Right renal pelvis (tissue), 4 donors: ENCODE results near the gene RNF151. TPM values are rescaled to one million over a fixed set of nuclear protein-coding genes. Genes with fewer than 3 reads are reported as not detected.

Source experiments
- DNase-seq, 4 donors: peaks; one replicate each; pipeline ENCODE4 v3.0.0-alpha.2; 2013; ENCODE audit warnings: low read depth in 4 of 4, low spot score in 3 of 4, missing footprints in 1 of 4
- polyA plus RNA-seq, 4 donors: library from polyadenylated mRNA; unstranded; fragments of 120-200 nt; gene quantifications; one replicate each; pipeline ENCODE4 v1.2.1, GENCODE V29; 2013; ENCODE audit not compliant: insufficient read length in 4 of 4

The RNF151 gene
- polyA plus RNA-seq, 4 donors: not detected

DNA sequence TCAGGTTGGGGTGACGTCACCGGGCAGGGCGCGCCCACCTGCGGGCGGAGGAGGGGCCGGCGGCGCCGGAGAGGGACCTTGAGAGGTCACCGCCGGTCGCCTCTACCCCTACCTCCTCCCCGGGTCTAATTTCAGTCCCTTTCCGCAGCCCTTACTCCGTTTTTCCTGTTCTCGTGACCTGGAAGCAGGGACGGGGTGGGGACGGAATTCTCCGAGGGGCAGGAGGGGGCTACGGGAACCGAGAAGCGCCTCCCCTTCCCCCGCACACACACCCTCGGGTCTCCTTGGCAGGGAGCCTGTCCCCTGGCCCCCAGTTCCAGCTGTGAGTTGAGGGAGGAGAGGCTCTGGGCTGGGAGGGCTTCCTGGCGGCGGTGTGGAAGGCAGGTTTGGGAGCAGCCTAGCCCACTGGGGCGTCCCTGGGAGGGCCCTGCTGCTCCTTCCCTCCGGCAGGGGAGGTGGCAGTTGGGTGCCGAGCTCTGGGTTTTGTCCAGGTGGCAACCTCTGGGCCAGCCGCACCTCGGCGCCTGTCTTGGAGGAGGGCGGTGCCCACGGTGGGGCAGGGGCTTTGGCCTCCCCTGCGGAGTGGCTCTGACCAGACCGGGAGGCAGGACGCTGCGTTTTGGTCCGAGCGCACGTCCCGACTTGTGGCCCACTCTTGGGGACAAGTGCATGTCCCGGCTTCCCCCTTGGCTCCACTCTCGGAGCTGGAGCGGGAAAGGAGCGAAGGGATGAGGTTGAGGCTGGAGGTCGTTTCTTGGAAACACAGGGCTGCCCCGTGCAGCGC lies 23.9 kb downstream of the RNF151 start:
- DNase-seq: no peak

DNA sequence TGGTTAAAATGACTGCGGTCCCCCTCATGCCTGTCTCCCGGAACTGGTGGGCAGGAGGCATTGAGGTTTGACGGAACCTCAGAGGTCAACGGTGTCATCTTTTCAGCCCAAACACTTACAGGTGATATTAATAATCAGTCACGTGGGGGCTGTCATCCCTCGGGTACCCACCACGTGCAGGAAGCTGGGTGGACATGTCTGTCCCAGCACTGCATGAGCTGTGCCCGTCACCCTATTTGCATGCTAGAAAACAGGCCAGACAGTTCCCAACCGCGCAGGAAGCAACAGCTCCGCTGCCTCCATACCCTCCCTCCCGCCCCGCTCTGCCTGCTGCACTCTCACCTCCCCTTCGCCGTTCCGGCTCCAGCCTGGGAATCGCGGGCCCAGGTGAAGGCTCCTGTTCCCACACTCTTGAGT lies 24.5 kb downstream of the RNF151 start:
- no peak for DNase-seq

DNA sequence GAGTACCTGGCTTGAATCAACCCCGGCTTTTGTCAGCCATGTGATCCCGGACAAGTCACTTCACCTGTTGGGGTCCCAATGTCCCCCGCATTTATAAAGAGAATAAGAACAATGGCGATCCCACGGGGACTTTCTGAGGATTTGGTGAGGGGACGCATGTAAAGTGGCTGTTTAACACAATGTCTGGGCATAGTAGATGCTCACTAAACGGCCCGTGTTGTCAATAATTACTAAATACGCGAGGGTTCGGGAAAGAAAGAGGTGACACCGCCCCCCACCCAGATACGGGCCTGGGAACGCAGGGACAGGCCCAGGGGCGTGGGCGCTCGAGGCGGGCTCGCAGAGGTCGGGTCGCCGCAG lies 24.9 kb downstream of the RNF151 start:
- DNase-seq: no peak

DNA sequence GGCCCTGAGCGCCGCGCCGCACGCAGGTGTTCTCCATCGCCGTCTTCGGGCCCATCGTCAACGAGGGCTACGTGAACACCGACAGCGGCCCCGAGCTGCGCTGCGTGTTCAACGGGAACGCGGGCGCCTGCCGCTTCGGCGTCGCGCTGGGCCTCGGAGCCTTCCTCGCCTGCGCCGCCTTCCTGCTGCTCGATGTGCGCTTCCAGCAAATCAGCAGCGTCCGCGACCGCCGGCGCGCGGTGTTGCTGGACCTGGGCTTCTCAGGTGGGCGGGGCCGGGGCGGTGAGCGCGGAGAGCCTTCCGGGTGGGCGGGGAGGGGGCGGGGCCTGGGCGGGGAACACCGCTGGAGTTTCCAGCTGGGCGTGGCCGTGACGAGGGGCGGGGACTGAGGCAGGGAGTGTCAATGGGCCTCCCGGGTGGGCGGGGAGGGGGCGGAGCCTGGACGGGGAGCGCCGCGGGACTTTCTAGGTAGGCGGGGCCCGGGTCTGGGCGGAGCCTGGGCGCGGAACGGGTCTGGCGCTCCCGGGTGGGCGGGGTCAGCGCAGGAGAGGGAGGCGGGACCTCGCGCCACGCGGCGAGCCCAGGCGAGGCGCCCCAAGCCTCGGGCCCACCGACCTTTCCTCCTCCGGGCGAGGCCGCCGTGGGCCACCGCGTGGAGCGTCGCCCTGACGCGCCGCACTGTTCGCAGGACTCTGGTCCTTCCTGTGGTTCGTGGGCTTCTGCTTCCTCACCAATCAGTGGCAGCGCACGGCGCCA lies 25.5 kb downstream of the RNF151 start:
- peak; percentile 75 to 81 (median 79) for DNase-seq

DNA sequence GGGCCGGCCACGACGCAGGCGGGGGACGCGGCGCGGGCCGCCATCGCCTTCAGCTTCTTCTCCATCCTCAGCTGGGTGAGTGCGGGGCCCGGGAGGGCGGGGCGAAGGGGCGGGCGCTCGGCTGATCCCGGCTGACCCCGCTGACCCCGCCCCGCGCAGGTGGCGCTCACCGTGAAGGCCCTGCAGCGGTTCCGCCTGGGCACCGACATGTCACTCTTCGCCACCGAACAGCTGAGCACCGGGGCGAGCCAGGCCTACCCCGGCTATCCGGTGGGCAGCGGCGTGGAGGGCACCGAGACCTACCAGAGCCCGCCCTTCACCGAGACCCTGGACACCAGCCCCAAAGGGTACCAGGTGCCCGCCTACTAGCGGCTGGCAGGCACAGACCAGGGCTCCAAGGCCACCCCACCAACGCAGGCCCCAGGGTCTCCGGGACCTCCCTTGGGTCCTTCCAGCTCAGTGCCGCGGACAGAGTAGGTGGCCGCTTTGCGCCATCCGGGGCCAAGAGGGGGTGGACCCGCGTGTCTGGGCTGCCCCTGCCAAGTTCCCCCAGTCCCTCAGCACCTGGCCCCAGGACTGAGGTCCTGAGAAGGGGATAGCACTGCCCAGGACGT lies 26.2 kb downstream of the RNF151 start:
- no peak for DNase-seq

DNA sequence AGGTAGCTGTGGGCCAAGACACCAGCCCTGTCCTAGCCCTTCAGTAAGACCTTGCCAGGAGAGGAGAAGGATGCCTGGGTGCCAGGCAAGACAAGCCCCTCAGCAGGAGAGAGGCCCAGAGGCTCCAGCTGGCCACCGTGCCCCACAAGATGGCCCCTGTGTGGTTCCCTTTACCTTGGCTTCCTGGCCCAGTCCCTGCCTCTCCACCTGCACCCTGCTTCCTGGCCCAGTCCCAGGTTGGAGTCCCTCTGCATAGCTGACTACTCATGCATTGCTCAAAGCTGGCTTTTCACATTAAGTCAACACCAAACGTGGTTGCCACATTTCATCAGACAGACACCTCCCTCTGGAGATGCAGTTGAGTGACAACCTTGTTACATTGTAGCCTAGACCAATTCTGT lies 27.1 kb downstream of the RNF151 start:
- DNase-seq: no peak

DNA sequence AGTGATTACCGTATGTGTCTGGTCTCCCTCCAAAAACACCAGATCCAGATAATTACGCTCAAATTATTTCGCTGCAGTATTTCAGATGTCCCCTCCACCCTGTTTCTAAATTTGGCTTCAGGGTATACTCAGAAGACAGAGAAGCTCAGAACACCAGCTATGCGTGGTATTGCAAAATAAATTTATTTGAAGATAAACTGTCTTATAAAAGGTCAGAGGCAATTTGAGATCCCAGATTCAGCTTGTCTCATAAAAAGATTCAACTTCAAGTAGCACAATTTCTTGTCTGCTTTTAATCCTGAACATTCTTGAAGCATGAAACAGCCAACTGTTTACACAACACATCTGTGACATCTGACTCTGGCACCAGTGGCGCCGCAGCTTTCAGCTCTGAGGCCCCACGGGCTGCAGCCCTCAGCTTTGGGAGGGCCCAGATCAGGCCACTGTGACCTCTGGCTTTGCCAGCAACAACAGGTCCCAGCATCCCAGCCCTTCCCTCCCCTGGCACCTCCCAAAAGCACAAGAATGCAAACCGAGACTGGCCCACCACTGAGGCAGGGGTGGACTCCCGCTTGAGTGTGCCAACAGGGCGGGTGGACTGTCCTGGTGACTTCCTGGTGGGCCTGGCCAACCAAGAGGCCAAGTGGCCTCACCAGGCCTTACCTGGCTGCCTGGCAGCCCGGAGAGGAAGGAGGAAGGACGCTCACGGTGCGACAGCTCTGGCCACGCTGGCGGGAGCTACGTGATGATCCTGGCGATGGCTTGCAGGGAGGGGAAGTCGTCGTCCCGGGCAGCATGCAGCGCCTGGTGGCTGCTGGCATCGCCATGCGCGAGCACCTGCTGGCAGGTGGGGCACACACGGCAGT lies 31.1 kb downstream of the RNF151 start:
- no peak for DNase-seq

DNA sequence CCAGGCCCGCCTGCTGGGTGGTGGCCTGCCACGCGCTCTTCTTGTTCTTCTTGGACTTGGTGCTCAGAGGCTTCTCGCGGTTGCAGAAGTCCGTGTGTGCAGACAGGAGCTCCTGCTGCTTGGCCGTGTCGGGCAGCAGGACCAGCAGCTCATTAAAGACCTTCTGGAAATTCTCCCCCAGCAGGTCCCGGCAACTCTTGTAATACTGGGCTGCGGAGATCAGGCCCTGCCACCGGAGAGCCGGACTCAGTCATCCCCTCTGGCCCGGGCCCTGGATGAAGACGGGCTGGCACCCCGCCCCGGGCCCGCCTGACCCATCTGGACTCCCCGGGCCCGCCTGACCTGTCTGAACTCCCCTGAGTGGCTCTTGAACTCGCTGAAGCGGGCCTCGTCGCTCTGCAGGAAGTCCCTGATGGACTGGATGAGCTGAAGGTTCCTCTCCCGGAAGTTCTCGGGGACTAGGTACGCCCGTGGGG lies 31.7 kb downstream of the RNF151 start:
- DNase-seq: no peak

DNA sequence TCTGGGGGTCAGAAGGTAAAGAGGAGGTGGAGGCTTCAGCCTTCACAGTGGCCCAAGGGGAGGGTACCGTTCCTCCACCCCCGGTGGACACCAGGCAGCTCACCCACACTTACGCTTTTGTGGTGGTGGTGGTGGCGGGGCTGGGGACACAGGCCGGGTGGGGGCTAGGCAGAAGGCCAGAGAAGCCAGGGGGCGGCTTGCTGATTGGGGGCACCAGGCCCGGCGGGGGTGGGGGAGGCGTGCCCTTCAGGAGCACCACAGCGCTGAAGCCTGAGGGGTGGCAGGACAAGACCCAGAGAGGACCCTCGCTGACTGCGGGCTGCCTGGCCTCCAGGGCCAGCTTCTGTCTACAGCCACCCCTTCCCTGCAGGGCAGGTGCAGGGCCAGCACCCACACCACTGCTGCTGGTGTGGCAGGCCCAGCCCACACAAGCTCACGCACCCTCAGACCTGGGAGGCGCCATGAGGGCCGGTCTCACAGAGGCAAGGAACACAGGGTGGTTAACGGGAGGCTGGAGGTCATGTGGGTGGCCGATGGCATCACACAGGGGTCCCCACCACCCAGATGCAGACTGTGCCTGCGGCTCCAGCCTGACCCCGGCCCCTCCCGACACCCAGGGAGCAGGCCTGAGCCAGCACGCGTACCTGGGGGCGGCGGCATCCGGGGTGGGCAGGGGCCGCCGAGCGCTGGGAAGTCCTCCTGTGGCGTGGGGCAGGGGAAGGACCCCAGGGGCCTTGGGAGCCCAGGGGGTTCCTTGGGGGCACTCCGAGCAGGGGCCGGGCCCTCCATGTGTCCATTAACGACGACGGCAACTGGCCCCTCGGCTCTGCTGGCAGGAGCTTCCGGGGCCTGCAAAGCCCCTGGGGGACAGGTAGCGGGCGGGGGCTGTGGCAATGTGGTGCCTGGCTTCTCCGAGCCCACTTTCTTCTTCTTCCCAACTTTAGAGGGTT lies 32.5 kb downstream of the RNF151 start:
- DNase-seq: no peak

DNA sequence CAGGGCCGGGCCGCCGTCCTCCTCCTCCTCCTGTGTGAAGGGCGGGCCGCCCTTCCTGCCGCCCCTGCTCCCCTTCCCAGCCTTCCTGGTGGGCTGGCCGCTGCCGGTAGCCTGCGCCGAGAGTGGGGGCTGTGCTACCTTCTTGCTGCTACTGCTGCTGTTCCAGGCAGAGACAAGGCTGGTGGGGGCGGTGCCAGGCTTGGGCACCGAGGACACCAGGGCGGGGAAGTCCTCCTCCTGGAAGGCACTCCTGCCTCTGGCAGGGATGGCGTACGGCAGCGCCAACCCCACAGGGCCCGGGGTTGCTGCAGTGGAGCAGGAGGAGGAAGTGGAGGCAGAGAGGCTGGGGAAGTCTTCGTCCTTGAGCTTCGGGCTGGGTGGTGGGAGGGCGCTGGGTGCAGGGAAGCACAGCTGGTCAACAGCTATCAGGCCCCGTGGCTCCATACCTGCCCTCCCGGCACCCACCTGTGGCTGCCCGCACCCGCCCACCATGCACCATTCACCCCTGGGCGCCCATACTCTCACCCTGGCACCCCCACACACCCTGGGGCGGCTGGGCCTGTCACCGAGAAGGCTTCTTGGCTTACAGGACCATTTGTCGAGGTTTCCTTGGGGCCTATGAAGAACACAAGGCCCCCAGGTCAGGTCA lies 33.3 kb downstream of the RNF151 start:
- DNase-seq: no peak

DNA sequence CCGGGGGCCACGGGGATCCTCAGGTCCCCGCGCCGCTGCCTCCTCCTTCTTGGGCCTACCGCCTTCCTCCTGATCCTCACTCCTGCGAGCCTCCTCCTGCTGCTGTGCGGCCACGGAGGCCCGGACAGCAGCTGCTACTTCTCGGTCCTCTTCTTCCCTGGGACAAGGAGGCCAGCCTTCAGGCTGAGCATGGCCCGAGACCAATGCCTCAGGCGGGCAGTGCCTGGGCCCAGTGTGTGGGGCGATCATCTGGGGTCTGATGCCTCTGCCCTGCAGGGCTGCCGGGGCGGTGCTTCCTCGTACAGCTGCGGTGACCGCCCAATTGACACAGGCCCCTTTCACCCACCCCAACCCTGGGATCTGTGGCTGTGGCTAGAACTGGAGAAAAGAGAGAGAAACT lies 34.4 kb downstream of the RNF151 start:
- no peak for DNase-seq

DNA sequence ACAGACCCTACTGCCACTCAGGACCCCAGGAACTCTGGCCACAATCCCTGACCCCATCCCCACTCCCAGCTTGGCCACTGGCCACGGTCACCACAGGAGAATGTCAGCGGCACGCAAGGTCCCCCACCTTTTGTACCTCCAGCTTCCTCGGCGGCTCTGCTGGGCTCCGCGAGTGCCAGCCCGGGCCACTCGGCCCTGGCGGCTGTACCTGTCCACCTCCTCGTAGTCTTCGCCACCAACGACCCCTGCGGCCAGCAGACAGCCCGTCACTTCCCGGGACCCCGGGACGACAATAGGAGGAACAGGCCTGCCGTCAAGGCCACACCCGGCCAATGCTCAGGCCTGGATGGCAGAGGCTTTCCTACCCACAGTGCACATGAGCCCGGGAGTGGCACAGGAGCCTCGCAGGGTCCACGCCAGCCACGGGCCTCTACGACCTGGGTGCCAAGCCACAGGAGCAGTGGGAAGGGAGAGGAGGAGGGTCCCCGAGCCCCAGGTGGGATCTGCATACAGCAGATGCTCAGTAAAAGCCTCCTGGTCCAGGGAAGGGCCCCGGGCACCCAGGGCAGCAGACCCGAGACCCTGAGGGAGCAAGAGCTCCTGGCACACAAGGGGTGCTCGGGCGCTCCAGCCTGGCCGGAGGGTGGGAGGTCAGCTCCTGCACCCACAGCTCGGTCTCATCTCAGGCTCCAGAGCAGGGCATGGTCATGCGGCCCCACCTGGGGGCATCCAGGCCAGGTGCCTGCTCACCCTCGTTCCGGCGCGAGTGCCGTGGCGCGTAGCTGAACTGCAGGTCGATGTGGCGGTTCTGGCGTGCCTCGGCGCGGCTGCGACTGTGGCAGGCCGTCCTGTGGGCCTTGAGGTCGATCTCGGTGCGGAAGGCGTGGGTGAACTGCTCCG lies 35.0 kb downstream of the RNF151 start:
- no peak for DNase-seq

DNA sequence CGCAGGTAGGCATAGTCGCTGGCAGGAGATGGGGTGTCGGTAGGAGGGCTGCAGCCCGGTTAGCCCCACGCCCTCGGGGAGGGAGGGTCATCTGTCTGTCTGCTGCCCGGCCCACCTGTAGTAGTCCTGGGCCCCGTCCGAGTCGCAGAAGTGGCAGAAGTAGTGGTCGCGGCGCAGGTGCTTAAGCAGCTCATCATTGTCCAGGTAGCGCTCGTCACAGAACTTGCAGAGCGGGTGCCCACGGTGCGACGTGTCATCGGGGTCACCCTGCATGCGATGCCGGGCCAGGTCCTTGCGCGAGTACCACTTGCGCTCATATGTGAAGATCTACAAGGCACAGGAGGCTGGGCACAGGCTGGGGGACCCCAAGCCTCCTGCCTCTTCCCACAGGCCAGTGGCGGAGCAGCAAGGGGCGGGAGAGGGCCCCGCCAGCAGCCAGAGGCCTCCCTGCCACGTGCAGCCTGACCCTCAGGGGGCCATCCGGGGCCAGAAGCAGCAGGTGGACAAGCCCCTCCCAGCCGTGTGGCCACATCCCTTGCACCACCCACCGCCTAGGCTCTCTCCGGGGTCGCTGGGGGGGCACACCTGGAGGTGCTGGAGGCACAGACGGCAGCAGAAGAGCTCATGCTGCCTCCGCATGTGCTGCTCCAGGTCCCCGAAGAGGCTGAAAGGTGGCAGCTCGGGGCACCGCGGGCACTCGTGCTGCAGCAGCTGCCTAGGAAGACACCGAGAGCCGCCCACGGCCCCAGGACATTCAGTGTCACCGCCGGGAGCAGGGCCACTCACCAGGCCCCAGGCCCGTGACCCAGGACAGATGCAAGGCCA lies 36.0 kb downstream of the RNF151 start:
- DNase-seq: no peak

DNA sequence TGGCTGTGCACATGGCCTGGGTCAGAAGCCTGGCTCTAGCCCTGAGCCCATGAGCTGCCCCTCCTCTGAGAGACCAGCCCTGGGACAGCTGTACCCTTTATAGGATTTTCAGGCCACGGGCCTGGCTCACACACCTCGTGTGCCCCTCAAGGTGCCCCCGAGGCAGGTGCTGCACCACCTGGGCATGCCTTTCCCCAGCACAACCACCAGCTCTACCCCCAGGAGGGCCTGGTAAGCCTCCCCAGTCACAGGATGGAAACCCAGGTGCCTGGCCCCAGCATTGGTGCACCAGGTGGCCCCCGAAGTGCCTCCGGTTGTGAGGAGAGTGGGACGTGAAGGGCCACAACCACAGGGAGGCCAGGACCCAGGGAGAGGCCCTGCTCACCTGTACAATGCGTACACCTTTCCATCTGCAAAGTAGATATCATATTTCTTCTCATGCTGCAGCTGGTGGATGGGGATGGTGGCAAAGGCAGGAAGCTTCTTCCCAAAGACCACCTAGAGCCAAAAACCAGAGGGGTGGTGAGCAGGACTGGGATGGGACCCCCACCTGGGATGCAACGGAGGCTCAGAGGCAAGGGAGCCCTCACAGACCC lies 36.7 kb downstream of the RNF151 start:
- no peak for DNase-seq

DNA sequence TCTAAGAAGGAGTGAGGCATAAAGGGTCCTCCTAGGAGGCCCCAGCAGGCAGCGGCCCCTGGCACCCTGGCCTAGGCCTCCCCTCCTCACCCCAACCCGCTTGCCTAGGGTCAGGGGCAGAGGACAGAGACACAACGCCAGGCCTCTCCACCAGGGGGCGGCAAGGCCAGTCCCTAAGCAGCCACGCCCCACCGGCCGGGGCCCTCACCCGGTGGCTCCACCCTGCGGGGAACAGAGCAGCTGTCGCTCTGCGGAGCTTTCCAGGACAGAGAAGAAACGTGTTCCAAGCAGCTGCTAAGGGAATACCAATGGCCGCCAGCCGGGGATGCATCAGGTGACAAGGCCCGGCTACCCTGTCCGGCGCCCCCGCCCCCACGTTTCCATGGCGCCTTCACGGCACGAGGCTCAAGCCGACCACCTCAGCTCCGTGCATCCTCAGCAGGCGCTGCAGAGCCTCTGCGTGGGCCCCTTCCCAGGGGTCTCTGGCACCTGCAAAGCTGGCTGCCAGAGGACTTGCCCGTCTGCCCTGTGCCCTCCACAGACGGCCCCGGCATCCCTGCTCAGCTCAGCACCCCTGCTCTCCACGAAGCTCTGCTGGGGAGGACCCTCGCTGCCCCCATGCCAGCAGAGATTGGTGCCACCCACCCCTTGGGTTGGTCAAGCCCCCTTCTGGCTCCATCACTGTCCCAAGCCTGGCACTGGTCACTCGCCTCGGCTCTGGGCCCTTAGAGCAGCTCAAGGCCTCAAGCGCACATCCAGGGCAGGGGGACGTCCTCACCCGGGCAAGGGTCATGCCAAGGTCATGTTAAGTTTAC lies 37.4 kb downstream of the RNF151 start:
- peak in 2 of 4 donors; percentile 73 to 77 for DNase-seq
